GM23338 (cell line): ENCODE results near the gene LTBR. TPM values are rescaled to one million over a fixed set of nuclear protein-coding genes. Genes with fewer than 3 reads are reported as not detected.
A peak's percentile ranks its signal among the peaks of the same experiment; 100 is the strongest.

Experiments used
- ATAC-seq: fragments of 200-7000 bp; cut with Tn5 transposase; 3 replicates; pipeline ENCODE4 v1.9.1; 2020
- DNase-seq: peaks from one replicate; pipeline ENCODE4 v3.0.0-alpha.2; 2015; ENCODE audit warnings: low spot score
- H2AFZ ChIP-seq: fragments of 200-600 bp; sonication (generic); 2 replicates; pipeline ENCODE4 v1.8.0; 2016; ENCODE audit warnings: antibody characterized with exemption, mild to moderate bottlenecking, moderate library complexity
- H3F3A ChIP-seq: fragments of 200-600 bp; sonication (generic); replicated peaks from 2 replicates; pipeline ENCODE4 v1.8.0; 2017; ENCODE audit warnings: antibody characterized with exemption, mixed run types, low read depth
- H3K27ac ChIP-seq: fragments of 200-600 bp; sonication (generic); 2 replicates; pipeline ENCODE4 v1.6.1; 2016; ENCODE audit warnings: low read depth
- H3K27me3 ChIP-seq: fragments of 200-600 bp; sonication (generic); 2 replicates; pipeline ENCODE4 v1.8.0; 2016; ENCODE audit warnings: mild to moderate bottlenecking, mixed run types, moderate library complexity; ENCODE audit not compliant: insufficient read depth
- H3K36me3 ChIP-seq: fragments of 200-600 bp; sonication (generic); 2 replicates; pipeline ENCODE4 v1.8.0; 2016; ENCODE audit warnings: mild to moderate bottlenecking; ENCODE audit not compliant: insufficient read depth
- H3K4me1 ChIP-seq: fragments of 200-600 bp; sonication (generic); 2 replicates; pipeline ENCODE4 v1.8.0; 2016; ENCODE audit warnings: mild to moderate bottlenecking, moderate library complexity; ENCODE audit not compliant: insufficient read depth
- H3K4me2 ChIP-seq: fragments of 200-600 bp; sonication (generic); 2 replicates; pipeline ENCODE4 v1.7.1; 2017; ENCODE audit warnings: mixed run types
- H3K4me3 ChIP-seq: fragments of 200-600 bp; sonication (generic); 2 replicates; pipeline ENCODE4 v1.6.1; 2016; ENCODE audit warnings: mixed run types
- H3K79me2 ChIP-seq: fragments of 200-600 bp; sonication (generic); replicated peaks from 2 replicates; pipeline ENCODE4 v1.8.0; 2017; ENCODE audit warnings: mild to moderate bottlenecking; ENCODE audit not compliant: insufficient read depth
- H3K9me2 ChIP-seq: fragments of 200-600 bp; sonication (generic); 2 replicates; pipeline ENCODE4 v1.8.0; 2017; ENCODE audit not compliant: insufficient read depth
- H4K20me1 ChIP-seq: fragments of 200-600 bp; sonication (generic); replicated peaks from 2 replicates; pipeline ENCODE4 v1.8.0; 2017; ENCODE audit warnings: mild to moderate bottlenecking; ENCODE audit not compliant: insufficient read depth
- H3K27ac Mint-ChIP-seq: 2 replicates; pipeline ENCODE4 v1.8.0; 2020; ENCODE audit warnings: inconsistent platforms, mild to moderate bottlenecking, moderate library complexity, mixed read lengths
- H3K27me3 Mint-ChIP-seq: 3 replicates; pipeline ENCODE4 v1.8.0; 2022; ENCODE audit warnings: low read depth, mild to moderate bottlenecking, moderate library complexity, mixed read lengths, inconsistent platforms; ENCODE audit not compliant: insufficient read depth, poor library complexity
- H3K36me3 Mint-ChIP-seq: 3 replicates; pipeline ENCODE4 v1.8.0; 2021; ENCODE audit warnings: low read depth, mild to moderate bottlenecking, inconsistent platforms, moderate library complexity, mixed read lengths
- H3K4me1 Mint-ChIP-seq: 3 replicates; pipeline ENCODE4 v1.8.0; 2020; ENCODE audit warnings: mild to moderate bottlenecking, inconsistent platforms, mixed read lengths
- H3K4me3 Mint-ChIP-seq: 3 replicates; pipeline ENCODE4 v1.8.0; 2021; ENCODE audit warnings: moderate library complexity, mild to moderate bottlenecking, inconsistent platforms, mixed read lengths
- H3K9me3 Mint-ChIP-seq: 3 replicates; pipeline ENCODE4 v1.8.0; 2020; ENCODE audit warnings: moderate library complexity, mild to moderate bottlenecking, inconsistent platforms, mixed read lengths
- CREB1 ChIP-seq: fragments of 250-450 bp; sonication (Bioruptor Pico); IDR thresholded peaks from 2 replicates; pipeline ENCODE4 v1.5.0; 2020; ENCODE audit warnings: low read depth, mild to moderate bottlenecking, moderate library complexity
- CTCF ChIP-seq, 2 experiments: fragments of 200-600 bp in 1 of 2; sonication (generic) in 1 of 2; conservative IDR thresholded peaks; 2 replicates each; pipeline versions ENCODE4 v1.5.1 to v1.6.1; 2016 to 2017; ENCODE audit warnings: antibody characterized with exemption in 2 of 2, low read depth in 2 of 2, mild to moderate bottlenecking in 2 of 2, moderate library complexity in 1 of 2
- JUNB ChIP-seq: IDR thresholded peaks from one replicate; pipeline ENCODE4 v1.6.1; 2016; ENCODE audit warnings: antibody characterized with exemption; ENCODE audit not compliant: unreplicated experiment
- NANOG ChIP-seq: IDR thresholded peaks from 2 replicates; pipeline ENCODE4 v1.6.1; 2016; ENCODE audit warnings: antibody characterized with exemption, borderline replicate concordance
- STAT1 ChIP-seq: IDR thresholded peaks from one replicate; pipeline ENCODE4 v1.6.1; 2016; ENCODE audit warnings: antibody characterized with exemption; ENCODE audit not compliant: unreplicated experiment
- ZNF114 ChIP-seq: fragments of 250-450 bp; sonication (Bioruptor Pico); IDR thresholded peaks from 2 replicates; pipeline ENCODE4 v1.5.0; 2020; ENCODE audit warnings: mild to moderate bottlenecking, moderate library complexity
- polyA plus RNA-seq: library from polyadenylated mRNA; unstranded; fragments of >200 nt; fragmentation: Nextera tagmentation; extraction: Ambion mirVana; gene quantifications from 2 replicates; pipeline ENCODE4 v1.2.1, GENCODE V29; 2016
- total RNA-seq: library from RNA; depleted of rRNA; stranded (reverse); fragments of >200 nt; shearing (Covaris generic); gene quantifications from 2 replicates; pipeline ENCODE4 v1.2.3, GENCODE V29; 2014

Gene LTBR
- total and polyA plus RNA-seq, 2 experiments from 2014 or later = 6.1 to 6.8 TPM

DNA sequence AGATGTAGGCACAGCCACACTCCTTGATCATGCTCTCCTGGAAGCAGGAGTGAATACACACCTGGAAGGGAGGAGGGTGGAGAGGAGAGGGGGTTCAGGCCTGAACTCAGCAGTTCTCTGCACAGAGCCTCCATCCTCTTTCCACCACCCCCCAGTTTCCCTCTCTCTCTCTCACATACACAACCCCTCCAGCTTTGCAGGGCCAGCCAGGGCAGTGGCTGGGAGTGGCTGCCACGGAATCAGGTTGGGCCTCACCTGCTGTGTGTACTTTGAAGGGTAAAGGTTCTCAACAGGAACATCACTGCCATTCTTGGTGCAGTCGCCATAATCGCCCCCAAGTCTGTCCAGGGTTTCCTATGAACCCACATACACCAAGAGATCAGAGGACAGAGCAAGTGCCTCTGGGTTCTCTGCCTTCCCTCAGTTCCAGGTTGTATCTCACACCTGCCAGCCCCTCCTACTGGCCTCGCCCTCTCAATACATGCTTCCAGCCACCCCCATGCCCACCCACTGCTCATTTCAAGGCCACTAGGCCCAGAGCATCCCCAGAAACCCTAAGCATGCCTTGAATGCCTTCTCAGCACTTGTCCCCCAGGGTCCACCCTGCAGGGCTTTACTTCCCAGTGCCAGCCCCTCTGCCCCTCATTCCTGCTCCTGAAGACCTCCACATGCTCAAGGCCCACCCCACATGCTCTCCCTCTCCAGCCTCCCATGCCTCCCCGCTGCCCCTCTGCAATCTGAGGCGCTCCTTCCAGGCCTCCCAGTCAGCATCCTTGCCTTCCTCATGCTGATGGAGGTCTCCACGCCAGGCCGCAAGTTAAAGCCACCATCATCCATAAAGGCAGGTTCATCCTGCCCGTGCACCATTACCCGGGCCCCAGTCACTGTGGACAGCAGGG is 29.2 kb upstream of the LTBR start:
- Histone ChIP-seq H3K4me3 (no peak overlapping the region), H3K27me3 (no peaks in the 10 kb centered on the region), H4K20me1 (no peaks in the 10 kb centered on the region; the same call in 1 of the 2 replicates), H3K4me2 (no peak overlapping the region), H3K79me2 (no peaks in the 10 kb centered on the region), H3F3A (peaks cover 11% of the 10 kb centered on the region; the same call in 1 of the 2 replicates), H3K9me2 (no peaks in the 10 kb centered on the region), H2AFZ (no peak overlapping the region), H3K36me3 (peaks cover 8% of the 10 kb centered on the region), H3K27ac (no peak overlapping the region), H3K4me1 (peaks cover 7% of the 10 kb centered on the region; the same call in 1 of the 2 replicates)
- peak overlapping the region; percentile 36; the same call in 1 of the 2 replicates for H3K27ac Mint-ChIP-seq
- H3K27me3 Mint-ChIP-seq = peaks cover 12% of the 10 kb centered on the region
- no peaks in the 10 kb centered on the region for H3K9me3 Mint-ChIP-seq
- H3K4me3 Mint-ChIP-seq = no peak overlapping the region
- no peak for TF ChIP-seq ZNF114 (CRISPR knock-in tag)
- TF ChIP-seq NANOG = no peak
- TF ChIP-seq CTCF (conservative IDR thresholded peaks at IDR 0.05; ENCODE audit: low read depth in 2 of 2) = peak in 1 of 2 experiments; percentile 29; a peak in 2 of 4 replicates
- TF ChIP-seq STAT1 = no peak
- TF ChIP-seq JUNB = no peak
- no peak for TF ChIP-seq CREB1 (CRISPR knock-in tag)
- H3K36me3 Mint-ChIP-seq = peaks cover 70% of the 10 kb centered on the region
- H3K4me1 Mint-ChIP-seq = peaks cover 20% of the 10 kb centered on the region
- ATAC-seq (peak; percentile 53), DNase-seq (no peak)

DNA sequence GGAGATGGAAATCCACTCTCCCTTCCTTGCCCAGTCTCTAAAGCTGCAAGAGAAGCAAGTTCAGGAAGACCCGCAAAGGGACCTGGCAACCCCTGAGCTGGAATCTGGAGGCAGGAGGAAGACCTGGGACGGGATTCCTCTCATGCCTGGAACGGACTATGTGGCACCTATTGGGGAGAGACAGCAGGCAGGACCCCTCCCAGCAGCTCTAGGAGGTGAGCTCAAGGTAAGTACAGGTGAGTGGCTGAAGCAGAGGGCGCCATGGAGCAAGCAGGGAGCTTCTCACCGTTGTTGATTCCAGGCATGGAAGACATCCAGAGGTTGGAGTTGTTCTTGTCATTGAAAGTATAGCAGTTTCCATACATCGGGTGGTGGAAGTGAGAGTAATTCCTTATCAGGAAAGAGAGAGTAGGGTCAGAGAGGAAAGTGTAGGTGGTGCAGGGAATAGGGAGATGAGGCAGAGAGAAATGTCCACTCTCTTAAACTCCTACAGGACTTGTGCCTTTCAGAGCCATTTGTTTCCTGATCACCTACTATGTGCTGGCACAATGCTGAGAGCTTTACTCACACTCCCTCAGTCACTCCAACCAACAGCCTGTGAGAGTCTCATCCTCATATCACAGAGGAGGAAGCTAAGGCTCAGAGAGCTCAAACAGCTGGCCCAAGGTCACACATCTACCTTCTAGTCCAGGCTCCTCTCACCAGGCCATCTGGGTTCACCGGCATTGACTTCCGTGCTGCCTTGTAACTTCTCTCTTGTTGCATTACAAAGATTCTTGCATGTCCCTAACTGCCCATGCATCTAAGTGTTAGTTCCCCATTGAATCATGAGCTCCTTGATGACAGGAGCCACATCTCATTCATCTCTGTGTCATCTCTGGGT is 28.2 kb upstream of the LTBR start:
- TF ChIP-seq JUNB (no peak), CTCF (conservative IDR thresholded peaks at IDR 0.05; ENCODE audit: low read depth in 2 of 2) (peak; percentile 51 to 82)
- DNase-seq = peak; percentile 86
- H3K4me2 ChIP-seq = no peak overlapping the region
- H3K36me3 Mint-ChIP-seq = peaks cover 74% of the 10 kb centered on the region
- peak overlapping the region; percentile 36; the same call in 1 of the 2 replicates for H3K27ac Mint-ChIP-seq
- no peaks in the 10 kb centered on the region for H3K79me2 ChIP-seq
- H3K4me3 Mint-ChIP-seq = no peak overlapping the region
- no peaks in the 10 kb centered on the region for H3K27me3 ChIP-seq
- H4K20me1 ChIP-seq = no peaks in the 10 kb centered on the region; the same call in 1 of the 2 replicates
- no peaks in the 10 kb centered on the region for H3K9me3 Mint-ChIP-seq
- H3K4me1 Mint-ChIP-seq = peaks cover 20% of the 10 kb centered on the region
- no peak overlapping the region for H3K4me3 ChIP-seq
- no peak overlapping the region for H2AFZ ChIP-seq
- peaks cover 7% of the 10 kb centered on the region; the same call in 1 of the 2 replicates for H3K4me1 ChIP-seq
- H3K27me3 Mint-ChIP-seq = peaks cover 12% of the 10 kb centered on the region
- peak overlapping the region; percentile 63; the same call in 1 of the 2 replicates for H3K27ac ChIP-seq
- H3F3A ChIP-seq = peaks cover 11% of the 10 kb centered on the region; the same call in 1 of the 2 replicates
- H3K9me2 ChIP-seq = no peaks in the 10 kb centered on the region
- H3K36me3 ChIP-seq = peaks cover 8% of the 10 kb centered on the region
- peak; percentile 92 for ATAC-seq
